A549 (cell line): ENCODE data around the gene YAF2. TPM values are rescaled to one million over a fixed set of nuclear protein-coding genes. Genes with fewer than 3 reads are reported as not detected.
A peak's percentile ranks its signal among the peaks of the same experiment; 100 is the strongest.

Source experiments
- ATAC-seq, 2 experiments: fragments of 200-7000 bp in 1 of 2; fragments of >200 bp in 1 of 2; cut with Nextera tagmentation in 1 of 2; cut with Tn5 transposase in 1 of 2; 3 replicates each; pipeline versions ENCODE4 v1.8.0 to v1.9.1; 2018 to 2020; ENCODE audit warnings: mild to moderate bottlenecking in 1 of 2, moderate library complexity in 1 of 2
- CTCF ChIA-PET: fragments of 300-600 bp; sonication (Branson Sonifier 250); formaldehyde crosslinking; extraction: SDS; loops from one replicate; lab custom pipeline; 2021; ENCODE audit warnings: antibody characterized with exemption, inconsistent platforms; lab: Yijun Ruan, JAX
- POLR2A ChIA-PET: fragments of 350-600 bp; formaldehyde crosslinking; extraction: SDS; loops from one replicate; lab custom pipeline; 2021; ENCODE audit warnings: antibody characterized with exemption, inconsistent platforms; lab: Yijun Ruan, JAX
- DNase-seq, 2 experiments: peaks; one replicate each; pipeline versions ENCODE4 v3.0.0 to v3.0.0-alpha.2; 2011 to 2016; ENCODE audit warnings: low read depth in 1 of 2, low spot score in 1 of 2
- FAIRE-seq: peaks from 2 replicates; lab custom pipeline; 2011; peaks lifted over from hg19 to GRCh38; lab: Jason Lieb, UNC
- H3K27ac ChIP-seq, 2 experiments: fragments of >200 bp; sonication (Bioruptor Twin); formaldehyde crosslinking; 3 replicates each; pipeline ENCODE4 v1.5.1; 2016 to 2017
- H3K4me1 ChIP-seq: fragments of >200 bp; sonication (Bioruptor Twin); formaldehyde crosslinking; 3 replicates; pipeline ENCODE4 v1.6.1; 2016
- H3K4me2 ChIP-seq: fragments of >200 bp; sonication (Bioruptor Twin); formaldehyde crosslinking; 3 replicates; pipeline ENCODE4 v1.6.1; 2016
- H3K4me3 ChIP-seq: fragments of >200 bp; sonication (Bioruptor Twin); formaldehyde crosslinking; 3 replicates; pipeline ENCODE4 v1.5.1; 2016
- H3K9me3 ChIP-seq: fragments of >200 bp; sonication (Bioruptor Twin); formaldehyde crosslinking; 3 replicates; pipeline ENCODE4 v1.6.1; 2016
- BHLHE40 ChIP-seq: IDR thresholded peaks from 2 replicates; pipeline ENCODE4 v1.6.1; 2012; ENCODE audit warnings: low read depth, low read length, inconsistent platforms
- CEBPB ChIP-seq, 2 experiments: fragments of >200 bp in 1 of 2; sonication (Bioruptor Twin) in 1 of 2; formaldehyde crosslinking in 1 of 2; IDR thresholded peaks; 2 replicates each; pipeline ENCODE4 v1.6.1; 2012 to 2016
- CHD4 ChIP-seq: fragments of 200-600 bp; sonication (generic); IDR thresholded peaks from 2 replicates; pipeline ENCODE4 v1.6.1; 2016; ENCODE audit warnings: antibody characterized with exemption, mild to moderate bottlenecking, borderline replicate concordance
- CTCF ChIP-seq: fragments of >200 bp; sonication (Bioruptor Twin); formaldehyde crosslinking; IDR thresholded peaks from 3 replicates; pipeline ENCODE4 v1.5.1; 2016
- EHF ChIP-seq: fragments of 250-450 bp; sonication (Bioruptor Pico); IDR thresholded peaks from 2 replicates; pipeline ENCODE4 v1.5.0; 2020; ENCODE audit warnings: mild to moderate bottlenecking
- EHMT2 ChIP-seq: fragments of 200-600 bp; sonication (generic); IDR thresholded peaks from 2 replicates; pipeline ENCODE4 v1.6.1; 2016; ENCODE audit warnings: antibody characterized with exemption, low read depth, mild to moderate bottlenecking, moderate library complexity
- EP300 ChIP-seq, 2 experiments: fragments of >200 bp; sonication (Bioruptor Twin); formaldehyde crosslinking; IDR thresholded peaks; 2 replicates in 1 of 2; 3 replicates in 1 of 2; pipeline ENCODE4 v1.6.1; 2016 to 2017
- ESRRA ChIP-seq: fragments of 150-350 bp; IDR thresholded peaks from 2 replicates; pipeline ENCODE4 v1.6.1; 2014; ENCODE audit warnings: mild to moderate bottlenecking, low read length, borderline replicate concordance
- FOSL2 ChIP-seq, 2 experiments: fragments of 450-650 bp in 1 of 2; fragments of >200 bp in 1 of 2; sonication (Bioruptor Twin) in 1 of 2; formaldehyde crosslinking; IDR thresholded peaks; 2 replicates each; pipeline versions ENCODE4 v1.5.0 to v1.6.1; 2016 to 2020; ENCODE audit warnings: mild to moderate bottlenecking in 1 of 2, moderate library complexity in 1 of 2
- FOXS1 ChIP-seq: fragments of 250-450 bp; sonication (Bioruptor Pico); IDR thresholded peaks from 2 replicates; pipeline ENCODE4 v1.5.0; 2020; ENCODE audit warnings: mild to moderate bottlenecking, moderate library complexity
- HDAC2 ChIP-seq: fragments of 200-600 bp; sonication (generic); IDR thresholded peaks from 2 replicates; pipeline ENCODE4 v1.6.1; 2016
- HOXA7 ChIP-seq: fragments of 250-450 bp; sonication (Bioruptor Pico); IDR thresholded peaks from 2 replicates; pipeline ENCODE4 v1.5.0; 2020; ENCODE audit warnings: mild to moderate bottlenecking, moderate library complexity
- KDM1A ChIP-seq: fragments of 200-600 bp; sonication (generic); IDR thresholded peaks from 2 replicates; pipeline ENCODE4 v1.6.1; 2016; ENCODE audit warnings: low read depth, mild to moderate bottlenecking
- MYC ChIP-seq: IDR thresholded peaks from 2 replicates; pipeline ENCODE4 v1.6.1; 2012; ENCODE audit warnings: mild to moderate bottlenecking, inconsistent platforms, low read length, improper control_type of control experiment, borderline replicate concordance
- NFE2L2 ChIP-seq: fragments of 150-350 bp; conservative IDR thresholded peaks from 2 replicates; pipeline ENCODE4 v1.6.1; 2014; ENCODE audit warnings: low read length
- NPAS2 ChIP-seq: fragments of 250-450 bp; sonication (Bioruptor Pico); IDR thresholded peaks from 2 replicates; pipeline ENCODE4 v1.8.0; 2022; ENCODE audit warnings: mild to moderate bottlenecking, moderate library complexity, borderline replicate concordance
- NR3C1 ChIP-seq: fragments of >200 bp; sonication (Bioruptor Twin); formaldehyde crosslinking; IDR thresholded peaks from 3 replicates; pipeline ENCODE4 v1.6.1; 2017
- RAD21 ChIP-seq, 2 experiments: fragments of >200 bp in 1 of 2; sonication (Bioruptor Twin) in 1 of 2; formaldehyde crosslinking in 1 of 2; IDR thresholded peaks in 1 of 2; conservative IDR thresholded peaks in 1 of 2; 2 replicates in 1 of 2; 3 replicates in 1 of 2; pipeline ENCODE4 v1.6.1; 2012 to 2018; ENCODE audit warnings: inconsistent platforms in 1 of 2
- RNF2 ChIP-seq: fragments of 200-600 bp; sonication (generic); IDR thresholded peaks from 2 replicates; pipeline ENCODE4 v1.6.1; 2016; ENCODE audit warnings: low read depth, mild to moderate bottlenecking, antibody characterized with exemption, moderate library complexity, borderline replicate concordance
- TFCP2L1 ChIP-seq: fragments of 250-450 bp; sonication (Bioruptor Pico); IDR thresholded peaks from 2 replicates; pipeline ENCODE4 v1.5.0; 2021; ENCODE audit warnings: mild to moderate bottlenecking
- TP53 ChIP-seq: fragments of 250-450 bp; sonication (Bioruptor Pico); IDR thresholded peaks from 2 replicates; pipeline ENCODE4 v1.5.0; 2021; ENCODE audit warnings: mild to moderate bottlenecking, moderate library complexity
- ZC3H11A ChIP-seq: fragments of 450-650 bp; IDR thresholded peaks from 2 replicates; pipeline ENCODE4 v1.6.1; 2014; ENCODE audit warnings: antibody characterized with exemption, mild to moderate bottlenecking
- ZNF302 ChIP-seq: fragments of 250-450 bp; sonication (Bioruptor Pico); IDR thresholded peaks from 2 replicates; pipeline ENCODE4 v1.9.0; 2021; ENCODE audit warnings: inconsistent platforms, mild to moderate bottlenecking, moderate library complexity
- whole genome bisulfite sequencing: methylation state at CpG from one replicate; pipeline ENCODE4 v1.1.6; 2017; ENCODE audit errors: missing lambda C conversion rate; 5-methylcytosine and 5-hydroxymethylcytosine counted together
- polyA plus RNA-seq, 4 experiments: library from polyadenylated mRNA; depleted of rRNA in 3 of 4; stranded (reverse); fragments of >200 nt; fragmentation: RNase III in 1 of 4; extraction: RNeasy Plus Mini Kit Qiagen cat#74134 plus additional on column Dnase treatment in 1 of 4; gene quantifications; 2 replicates in 3 of 4; 3 replicates in 1 of 4; pipeline ENCODE4 v1.2.3, GENCODE V29; 2011 to 2017
- TF ChIP-seq, protein P1 (sequence below): fragments of 150-350 bp; IDR thresholded peaks from 2 replicates; pipeline ENCODE4 v1.6.1; 2014; ENCODE audit warnings: low read depth, mild to moderate bottlenecking, low read length

YAF2 gene
- polyA plus RNA-seq, 2 of the 4 experiments (the other 2 are of a cell fraction), result 21.5 to 49.2 TPM

DNA sequence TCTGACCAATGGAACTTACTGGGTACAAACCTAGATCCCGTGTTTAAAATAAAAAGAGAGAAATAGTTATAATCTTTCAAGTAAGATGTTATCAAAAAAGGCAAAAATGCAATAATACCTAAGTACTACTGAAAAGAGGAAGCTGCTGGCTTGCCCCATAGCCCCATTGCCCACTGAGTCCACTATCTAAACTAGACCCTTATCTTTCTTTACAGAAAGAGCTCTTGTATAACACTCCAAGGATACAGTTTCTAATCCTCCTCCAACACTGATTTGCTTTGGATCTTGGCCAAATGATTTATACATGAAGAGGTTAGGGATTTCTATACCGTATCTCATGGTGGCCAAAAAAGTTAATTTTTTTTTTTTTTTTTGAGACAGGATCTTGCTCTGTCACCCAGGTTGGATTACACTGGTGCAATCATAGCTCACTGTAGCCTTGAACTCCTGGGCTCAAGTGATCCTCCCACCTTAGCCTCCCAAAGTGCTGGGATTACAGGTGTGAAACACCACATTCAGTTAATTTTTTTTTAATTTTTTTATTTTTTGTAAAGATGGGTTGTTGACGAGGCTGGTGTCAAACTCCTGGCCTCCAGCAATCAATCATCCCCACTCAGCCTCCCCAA, 96.0 kb downstream of the YAF2 start:
- ATAC-seq, result no peak
- WGBS, result 68% methylated on average over 3 of the region's 3 CpGs
- no peak for DNase-seq
- Histone ChIP-seq H3K9me3 (no peaks in the 10 kb centered on the region), H3K4me1 (peaks cover 47% of the 10 kb centered on the region), H3K27ac (no peak overlapping the region), H3K4me3 (no peak overlapping the region), H3K4me2 (peak overlapping the region; percentile 92)
- CTCF ChIA-PET, result interaction anchor here (0.7 to 1.7 kb wide), 3 partner anchors 9 to 1240 kb away, joined by 5 read pairs; no protein-coding TSS in a partner anchor
- no peak for TF ChIP-seq FOXS1 (CRISPR knock-in tag)
- TF ChIP-seq FOSL2 (IDR thresholded peaks at IDR 0.05), result no peak
- no peak for TF ChIP-seq FOSL2 (CRISPR knock-in tag; IDR thresholded peaks at IDR 0.05)
- TF ChIP-seq NPAS2, result no peak
- no peak for TF ChIP-seq CTCF
- no peak for TF ChIP-seq EP300 (IDR thresholded peaks at IDR 0.05)
- TF ChIP-seq HDAC2, result no peak
- TF ChIP-seq CHD4, result no peak
- TF ChIP-seq KDM1A, result no peak
- no peak for TF ChIP-seq HOXA7 (CRISPR knock-in tag)
- no peak for TF ChIP-seq RNF2
- TF ChIP-seq ZNF302 (CRISPR knock-in tag), result no peak
- no peak for TF ChIP-seq ZC3H11A
- TF ChIP-seq ESRRA, result no peak
- TF ChIP-seq RAD21 (conservative IDR thresholded peaks at IDR 0.05 in 1 of 2, IDR thresholded peaks at IDR 0.05 in 1 of 2), result no peak
- TF ChIP-seq TP53 (CRISPR knock-in tag), result no peak
- TF ChIP-seq, protein P1, sequence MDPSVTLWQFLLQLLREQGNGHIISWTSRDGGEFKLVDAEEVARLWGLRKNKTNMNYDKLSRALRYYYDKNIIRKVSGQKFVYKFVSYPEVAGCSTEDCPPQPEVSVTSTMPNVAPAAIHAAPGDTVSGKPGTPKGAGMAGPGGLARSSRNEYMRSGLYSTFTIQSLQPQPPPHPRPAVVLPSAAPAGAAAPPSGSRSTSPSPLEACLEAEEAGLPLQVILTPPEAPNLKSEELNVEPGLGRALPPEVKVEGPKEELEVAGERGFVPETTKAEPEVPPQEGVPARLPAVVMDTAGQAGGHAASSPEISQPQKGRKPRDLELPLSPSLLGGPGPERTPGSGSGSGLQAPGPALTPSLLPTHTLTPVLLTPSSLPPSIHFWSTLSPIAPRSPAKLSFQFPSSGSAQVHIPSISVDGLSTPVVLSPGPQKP, result no peak
- POLR2A ChIA-PET, result no interaction called here
- no peak for FAIRE-seq

DNA sequence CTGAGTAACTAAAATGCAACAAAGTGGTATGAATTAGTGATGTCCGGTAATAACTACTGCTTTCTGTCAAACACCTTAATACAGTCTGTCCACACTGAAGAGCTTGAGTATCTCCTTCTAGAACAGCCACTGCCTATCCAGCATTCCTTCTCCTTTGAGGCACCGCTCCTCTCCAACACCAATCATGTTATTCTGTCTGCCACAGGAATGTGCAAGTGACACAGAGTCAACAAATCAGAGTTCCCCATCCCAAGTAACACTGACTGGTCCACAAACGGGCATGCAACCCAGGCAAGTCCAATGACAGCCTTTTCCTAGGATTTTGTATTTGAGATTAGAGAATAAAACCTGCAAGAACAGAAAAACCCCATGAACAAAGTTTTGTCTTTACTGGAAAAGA, 97.1 kb downstream of the YAF2 start:
- H3K4me2 ChIP-seq, result peak overlapping the region; percentile 92
- H3K4me1 ChIP-seq, result peaks cover 40% of the 10 kb centered on the region
- H3K4me3 ChIP-seq, result no peak overlapping the region
- 36% methylated on average over 3 of the region's 3 CpGs for WGBS
- POLR2A ChIA-PET, result interaction anchor here (0.5 to 0.9 kb wide), 3 partner anchors 16 to 234 kb away, joined by 3 to 5 read pairs (median 3); no protein-coding TSS in a partner anchor
- ATAC-seq (peak in 1 of 2 experiments; percentile 7; a peak in 2 of 6 replicates), DNase-seq (peak in 1 of 2 experiments; percentile 59), FAIRE-seq (no peak)
- CTCF ChIA-PET, result interaction anchor here (0.7 to 1.5 kb wide), 5 partner anchors 8 to 191 kb away, joined by 3 to 5 read pairs (median 3); no protein-coding TSS in a partner anchor
- H3K9me3 ChIP-seq, result no peaks in the 10 kb centered on the region
- TF ChIP-seq MYC (no peak), CEBPB (IDR thresholded peaks at IDR 0.05) (no peak), TFCP2L1 (CRISPR knock-in tag) (no peak), NR3C1 (no peak), RNF2 (no peak), HOXA7 (CRISPR knock-in tag) (no peak), EHMT2 (no peak), BHLHE40 (no peak), NFE2L2 (no peak), EHF (CRISPR knock-in tag) (no peak), CTCF (no peak)
- TF ChIP-seq, protein P1, result no peak
- TF ChIP-seq, all 56 proteins: peak for 0
- no peak overlapping the region; a peak in 1 of 6 replicates for H3K27ac ChIP-seq
